Measurements from ENCODE around the gene RCOR2.
A peak's percentile ranks its signal among the peaks of the same experiment; 100 is the strongest.
"Not testable (repeated sequence)": the region's sequence is repeated elsewhere in the genome, so short reads cannot be mapped to it uniquely, and the experiment has no call there.

The RCOR2 gene

DNA sequence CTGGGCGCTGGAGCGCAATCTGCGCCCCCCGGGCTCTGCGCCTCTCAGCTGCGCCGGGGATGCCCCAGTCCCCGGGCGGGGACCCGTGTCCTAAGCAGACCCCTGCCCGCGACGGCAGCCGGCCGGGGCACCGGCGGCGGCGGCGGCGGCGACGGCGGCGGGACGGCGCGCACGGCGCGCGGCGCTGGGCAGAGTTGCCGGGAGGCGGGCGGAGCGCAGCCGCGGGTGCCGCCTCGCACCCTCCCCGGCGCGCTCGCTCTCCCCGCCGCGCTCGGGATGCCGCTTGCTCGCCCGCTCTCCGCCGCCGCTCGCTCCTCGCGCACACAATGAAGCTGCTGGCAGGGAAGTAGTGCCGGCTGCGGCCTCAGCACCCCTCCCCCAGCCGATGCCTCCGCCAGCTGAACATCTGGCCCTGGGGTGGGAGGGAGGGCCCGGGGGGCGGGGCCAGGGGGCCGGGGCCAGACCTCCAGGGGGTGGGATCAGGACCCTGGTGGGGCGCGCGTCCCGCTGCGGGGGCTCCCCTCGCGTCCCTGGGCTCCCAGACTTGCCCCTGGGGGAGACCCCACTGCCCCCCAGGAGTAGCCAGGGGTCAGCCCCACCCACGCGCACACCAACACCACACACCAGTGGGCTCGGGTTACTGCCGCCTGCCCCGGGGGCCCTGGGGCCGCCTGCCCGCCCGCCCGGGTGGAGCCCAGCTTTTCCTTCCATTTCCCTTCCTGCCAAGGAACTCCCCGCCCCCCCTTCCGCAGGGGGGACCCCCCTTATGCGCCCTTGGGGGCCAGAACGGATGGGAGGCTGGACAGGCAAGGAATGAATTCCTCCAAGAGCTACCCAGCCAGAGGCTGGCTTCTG, at the start of gene RCOR2:
Gene RCOR2, minus strand, starts transcription at position 328 of the 855 bp plus-strand sequence. CDS start 708 bp downstream, outside the sequence.
- Histone ChIP-seq H3K27me3 (ENCODE audit: low read depth) (no peaks in the 10 kb centered on the region), H3K9me3 (no peaks in the 10 kb centered on the region), H3K4me3 (peak within 1 kb of the TSS; percentile 52), H3K4me1 (peaks cover 26% of the 10 kb centered on the region), H3K36me3 (replicated peaks) (peaks cover 17% of the 10 kb centered on the region)
- DNase-seq (ENCODE audit: low spot score in 2 of 2), result peak; percentile 78 to 93
- in situ Hi-C loops (cut with MboI; ENCODE audit: low sequenced_read_pairs), result no loop called here

DNA sequence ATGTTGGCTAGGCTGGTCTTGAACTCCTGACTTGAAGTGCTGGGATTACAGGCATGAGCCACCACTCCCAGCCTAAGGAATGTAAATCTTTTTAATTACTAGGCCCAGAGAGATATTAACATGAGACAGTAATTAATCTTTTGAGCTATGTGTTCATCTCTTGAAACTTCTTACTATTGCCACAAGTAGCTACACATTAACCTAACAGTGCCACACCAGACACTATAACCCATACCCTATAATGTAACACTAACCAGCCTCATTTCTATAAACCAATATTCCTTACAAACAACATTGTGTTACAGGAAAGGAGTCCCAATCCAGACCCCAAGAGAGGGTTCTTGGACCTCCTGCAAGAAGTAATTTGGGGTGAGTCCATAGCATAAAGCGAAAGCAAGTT, 49.5 kb upstream of the RCOR2 start:
- no peak for DNase-seq (ENCODE audit: low spot score in 2 of 2)
- Histone ChIP-seq H3K4me1 (no peaks in the 10 kb centered on the region), H3K9me3 (no peaks in the 10 kb centered on the region), H3K36me3 (replicated peaks) (no peaks in the 10 kb centered on the region), H3K4me3 (no peak overlapping the region), H3K27me3 (ENCODE audit: low read depth) (no peaks in the 10 kb centered on the region)
- in situ Hi-C loops (cut with MboI; ENCODE audit: low sequenced_read_pairs), result no loop called here

DNA sequence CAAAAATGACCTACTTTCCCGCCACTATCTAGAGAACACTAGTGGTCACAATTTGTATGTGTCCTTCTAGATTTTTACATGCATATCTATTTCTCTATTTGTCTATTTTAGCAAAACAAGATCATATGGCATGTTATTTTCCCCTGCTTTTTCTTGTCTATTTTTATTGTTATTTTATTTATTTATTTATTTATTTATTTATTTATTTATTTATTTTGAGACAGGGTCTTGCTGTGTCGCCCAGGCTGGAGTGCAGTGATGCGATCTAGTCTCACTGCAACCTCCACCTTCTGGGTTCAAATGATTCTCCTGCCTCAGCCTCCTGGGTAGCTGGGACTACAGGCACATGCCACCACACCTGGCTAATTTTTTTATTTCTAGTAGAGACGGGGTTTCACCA, 46.9 kb upstream of the RCOR2 start:
- H3K36me3 ChIP-seq (replicated peaks); H3K4me3 ChIP-seq; H3K4me1 ChIP-seq; H3K27me3 ChIP-seq (ENCODE audit: low read depth); in situ Hi-C loops (cut with MboI; ENCODE audit: low sequenced_read_pairs); H3K9me3 ChIP-seq; DNase-seq (ENCODE audit: low spot score in 2 of 2): not testable (repeated sequence)

DNA sequence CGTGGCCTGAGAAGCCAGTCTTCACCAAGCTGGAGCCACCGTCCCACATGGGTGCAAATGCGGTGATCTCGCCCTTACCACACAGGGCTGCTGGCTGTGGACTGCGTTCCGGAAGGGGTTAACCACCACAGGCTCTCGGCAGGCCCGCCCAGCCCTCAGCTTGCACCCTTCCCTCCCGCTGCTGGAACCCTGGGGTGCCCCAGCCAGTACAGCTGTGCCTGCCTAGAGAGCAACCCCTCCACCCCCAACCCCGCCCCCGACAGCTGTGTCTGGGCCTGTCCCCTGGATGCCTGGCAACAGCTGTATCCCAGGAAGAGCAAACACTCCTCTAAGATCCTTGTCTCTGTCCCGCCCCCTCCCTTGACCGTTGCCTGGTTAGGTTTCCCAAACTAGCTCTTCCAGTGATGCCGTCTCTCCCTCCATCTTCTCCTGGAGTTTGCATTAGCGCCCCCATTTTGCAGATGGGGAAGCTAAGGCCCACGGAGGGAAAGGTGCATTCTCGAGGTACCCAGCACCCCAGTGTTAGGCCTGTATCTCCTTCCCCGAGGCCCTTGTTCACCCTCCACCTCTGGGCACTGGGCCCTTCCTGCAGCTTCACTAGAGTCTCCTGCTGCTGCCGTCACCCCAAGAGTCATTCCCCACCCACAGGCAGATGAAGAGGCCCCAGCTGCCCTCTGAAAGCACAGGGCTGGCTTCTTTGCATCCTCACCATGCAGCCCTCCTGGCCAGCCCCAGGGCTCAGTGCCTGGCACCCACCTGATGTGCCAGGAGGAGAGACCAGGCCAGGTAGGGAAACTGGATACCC, 44.8 kb upstream of the RCOR2 start:
- no peaks in the 10 kb centered on the region for H3K27me3 ChIP-seq (ENCODE audit: low read depth)
- DNase-seq (ENCODE audit: low spot score in 2 of 2), result no peak
- no peak overlapping the region for H3K4me3 ChIP-seq
- H3K4me1 ChIP-seq, result no peaks in the 10 kb centered on the region
- no peaks in the 10 kb centered on the region for H3K9me3 ChIP-seq
- in situ Hi-C loops (cut with MboI; ENCODE audit: low sequenced_read_pairs), result no loop called here
- peaks cover 5% of the 10 kb centered on the region; the same call in 1 of the 2 replicates for H3K36me3 ChIP-seq (replicated peaks)

DNA sequence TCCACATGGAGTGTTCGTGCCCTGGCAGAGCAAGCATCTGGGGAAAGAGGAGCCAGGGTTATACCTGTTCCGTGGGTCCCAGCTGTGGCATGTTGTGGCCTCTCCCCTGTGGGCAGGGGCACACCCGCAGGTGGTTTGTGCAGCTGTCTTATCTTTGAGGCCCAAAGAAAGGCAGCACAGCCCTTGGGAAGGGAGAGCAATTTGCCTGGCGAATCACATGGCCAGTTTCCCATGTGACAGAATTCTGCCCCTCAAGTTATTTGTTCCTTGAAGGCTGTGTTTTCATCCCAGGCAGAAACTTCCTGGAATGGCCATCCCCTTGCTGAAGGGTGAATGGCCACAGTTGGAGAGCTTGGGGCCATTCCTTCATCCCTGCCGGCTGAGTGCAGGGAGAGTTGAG, 41.0 kb upstream of the RCOR2 start:
- H3K4me1 ChIP-seq, result no peaks in the 10 kb centered on the region
- H3K4me3 ChIP-seq, result no peak overlapping the region
- in situ Hi-C loops (cut with MboI; ENCODE audit: low sequenced_read_pairs), result no loop called here
- H3K27me3 ChIP-seq (ENCODE audit: low read depth), result no peaks in the 10 kb centered on the region
- H3K9me3 ChIP-seq, result no peaks in the 10 kb centered on the region
- DNase-seq (ENCODE audit: low spot score in 2 of 2), result no peak
- H3K36me3 ChIP-seq (replicated peaks), result peaks cover 39% of the 10 kb centered on the region

DNA sequence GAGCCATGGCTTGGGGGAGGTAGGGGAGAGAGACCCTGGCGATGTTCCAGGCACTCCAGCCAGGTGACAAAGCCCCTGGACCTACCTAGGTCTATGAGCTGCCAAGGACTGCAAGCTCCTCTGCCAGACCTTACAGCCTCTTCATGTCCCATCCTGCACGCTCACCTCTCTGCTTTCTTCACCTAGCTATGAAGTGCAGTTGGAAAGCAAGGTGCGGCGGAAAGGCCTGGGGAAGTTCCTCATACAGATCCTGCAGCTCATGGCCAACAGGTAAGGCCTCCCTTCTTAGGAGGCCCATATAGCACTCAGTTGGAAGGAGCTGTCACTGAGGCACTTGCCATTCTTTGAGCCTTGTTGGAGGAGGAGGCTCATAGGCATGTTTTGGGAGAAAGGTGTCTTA, 35.6 kb upstream of the RCOR2 start:
- H3K4me1 ChIP-seq, result no peaks in the 10 kb centered on the region
- no peak overlapping the region for H3K4me3 ChIP-seq
- in situ Hi-C loops (cut with MboI; ENCODE audit: low sequenced_read_pairs), result no loop called here
- H3K36me3 ChIP-seq (replicated peaks), result peaks cover 60% of the 10 kb centered on the region
- no peaks in the 10 kb centered on the region for H3K27me3 ChIP-seq (ENCODE audit: low read depth)
- no peaks in the 10 kb centered on the region for H3K9me3 ChIP-seq
- DNase-seq (ENCODE audit: low spot score in 2 of 2), result no peak

DNA sequence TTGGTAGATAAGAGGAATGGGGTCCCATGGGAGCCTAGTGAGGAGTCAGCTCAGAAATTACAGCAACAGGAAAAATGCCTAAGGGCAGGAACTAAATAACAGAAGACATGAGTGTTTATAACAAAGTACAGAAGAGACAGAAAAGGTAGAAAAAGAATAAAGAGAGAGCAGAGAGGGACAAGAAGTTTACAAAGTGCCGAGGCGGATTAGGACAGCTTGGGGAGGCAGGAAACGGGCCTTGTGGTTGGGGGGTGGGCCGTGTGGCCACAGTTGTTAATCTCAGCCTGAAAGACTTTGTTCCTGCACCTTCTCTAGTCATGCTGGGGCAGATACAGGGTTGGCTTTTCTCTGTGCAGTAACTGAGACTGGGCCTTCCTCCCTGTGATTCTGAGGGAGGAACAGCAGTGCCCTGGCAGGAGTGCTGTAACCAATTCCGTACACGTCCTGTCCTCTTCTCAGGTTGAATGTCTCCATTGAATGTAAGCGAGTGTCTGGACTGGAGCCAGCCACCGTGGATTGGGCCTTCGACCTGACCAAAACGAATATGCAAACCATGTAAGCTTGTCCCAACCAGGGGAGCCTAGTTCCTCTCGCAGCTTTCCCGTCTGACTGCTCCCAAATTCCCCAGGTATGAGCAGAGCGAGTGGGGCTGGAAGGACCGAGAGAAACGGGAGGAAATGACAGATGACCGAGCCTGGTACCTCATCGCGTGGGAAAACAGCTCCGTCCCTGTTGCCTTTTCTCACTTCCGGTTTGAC, 35.0 kb upstream of the RCOR2 start:
- DNase-seq (ENCODE audit: low spot score in 2 of 2), result peak in 1 of 2 experiments; percentile 35
- in situ Hi-C loops (cut with MboI; ENCODE audit: low sequenced_read_pairs), result no loop called here
- Histone ChIP-seq H3K4me3 (no peak overlapping the region), H3K36me3 (replicated peaks) (peaks cover 61% of the 10 kb centered on the region), H3K9me3 (no peaks in the 10 kb centered on the region), H3K27me3 (ENCODE audit: low read depth) (no peaks in the 10 kb centered on the region), H3K4me1 (no peaks in the 10 kb centered on the region)

DNA sequence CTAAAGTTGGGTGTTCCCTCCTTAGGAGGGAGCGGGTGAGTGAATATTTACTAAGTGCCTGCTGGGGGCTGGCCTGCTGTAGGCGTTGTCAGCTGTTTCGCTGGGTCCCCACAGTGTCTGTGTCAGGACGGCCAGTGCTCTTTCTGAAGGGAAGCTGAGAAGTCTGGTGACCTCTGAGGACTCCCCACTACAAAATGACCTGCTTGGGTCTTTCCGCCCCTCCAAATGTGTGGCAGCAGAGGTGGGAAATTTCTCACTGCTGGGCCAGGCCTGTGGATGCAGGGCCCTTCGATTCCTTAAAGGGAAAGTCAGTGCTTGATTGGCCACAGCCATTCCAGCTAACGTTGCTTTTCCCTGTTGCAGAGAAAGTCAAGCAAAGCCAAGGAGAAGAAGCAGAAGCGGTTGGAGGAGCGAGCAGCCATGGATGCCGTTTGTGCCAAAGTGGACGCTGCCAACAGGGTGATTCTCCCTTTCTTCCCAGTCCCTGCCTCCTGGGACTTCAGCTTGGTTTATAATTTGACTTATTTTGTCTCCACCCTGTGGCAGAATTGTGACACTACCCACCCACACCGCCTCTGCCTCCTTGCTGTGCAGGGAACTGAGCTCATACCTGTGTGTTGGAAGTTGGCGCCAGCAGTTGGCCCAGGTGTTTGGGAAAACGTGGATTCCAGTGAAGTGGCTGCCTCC, 28.7 kb upstream of the RCOR2 start:
- H3K27me3 ChIP-seq (ENCODE audit: low read depth), result no peaks in the 10 kb centered on the region
- peak; percentile 50 to 76 for DNase-seq (ENCODE audit: low spot score in 2 of 2)
- H3K4me3 ChIP-seq, result no peak overlapping the region
- H3K9me3 ChIP-seq, result no peaks in the 10 kb centered on the region
- H3K36me3 ChIP-seq (replicated peaks), result peaks cover 37% of the 10 kb centered on the region
- no peaks in the 10 kb centered on the region for H3K4me1 ChIP-seq
- in situ Hi-C loops (cut with MboI; ENCODE audit: low sequenced_read_pairs), result loop anchor here (5.0 kb wide), 1 partner anchor 108 kb away; the partner anchor contains the start of gene MARK2

DNA sequence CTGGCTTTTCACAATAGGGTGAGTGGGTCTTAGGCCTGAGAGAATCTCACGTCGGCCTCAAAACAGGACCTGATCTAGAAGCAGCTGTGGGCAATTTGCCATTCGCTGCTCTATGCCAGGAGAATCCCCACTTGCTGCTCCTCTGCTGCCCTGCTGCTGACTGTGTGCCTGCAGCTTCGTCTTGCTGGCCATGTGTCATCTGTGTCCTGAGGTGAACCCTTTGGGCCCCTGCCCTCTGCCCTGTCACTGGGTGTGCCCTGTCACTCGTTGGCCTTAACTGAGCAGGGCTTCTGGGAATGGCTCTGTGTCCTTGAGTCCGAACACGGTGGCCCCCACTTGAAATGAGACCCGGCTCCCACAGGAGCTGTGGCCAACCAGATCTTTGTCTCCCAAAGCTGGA, 28.0 kb upstream of the RCOR2 start:
- H3K4me1 ChIP-seq, result no peaks in the 10 kb centered on the region
- no peak for DNase-seq (ENCODE audit: low spot score in 2 of 2)
- H3K27me3 ChIP-seq (ENCODE audit: low read depth), result no peaks in the 10 kb centered on the region
- no peak overlapping the region for H3K4me3 ChIP-seq
- in situ Hi-C loops (cut with MboI; ENCODE audit: low sequenced_read_pairs), result loop anchor here (5.0 kb wide), 1 partner anchor 108 kb away; the partner anchor contains the start of gene MARK2
- H3K9me3 ChIP-seq, result no peaks in the 10 kb centered on the region
- peaks cover 34% of the 10 kb centered on the region for H3K36me3 ChIP-seq (replicated peaks)

DNA sequence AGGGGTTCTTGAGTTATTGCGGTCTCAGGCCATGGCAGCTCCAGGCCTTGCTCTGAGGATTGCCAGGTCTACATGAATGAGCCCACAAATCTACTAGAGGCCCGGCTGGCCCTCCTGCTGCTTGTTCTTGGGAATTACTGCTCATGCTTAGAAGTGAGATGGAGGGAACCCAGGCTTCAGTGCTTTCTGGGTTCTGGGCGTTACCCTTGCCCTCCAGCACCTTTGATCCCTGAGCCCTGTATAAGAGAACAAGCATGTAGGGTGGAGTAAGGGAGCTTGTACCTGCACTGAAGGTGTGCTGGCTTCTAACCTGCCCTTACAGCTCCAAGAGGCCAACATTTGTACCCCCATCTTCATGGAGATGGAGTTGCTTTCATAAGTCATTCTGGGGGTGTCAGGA, 25.8 kb upstream of the RCOR2 start:
- H3K4me1 ChIP-seq, result peaks cover 3% of the 10 kb centered on the region; the same call in 1 of the 2 replicates
- no peaks in the 10 kb centered on the region for H3K9me3 ChIP-seq
- DNase-seq (ENCODE audit: low spot score in 2 of 2), result no peak
- in situ Hi-C loops (cut with MboI; ENCODE audit: low sequenced_read_pairs), result no loop called here
- no peak overlapping the region for H3K4me3 ChIP-seq
- no peaks in the 10 kb centered on the region for H3K27me3 ChIP-seq (ENCODE audit: low read depth)
- H3K36me3 ChIP-seq (replicated peaks), result peaks cover 26% of the 10 kb centered on the region

DNA sequence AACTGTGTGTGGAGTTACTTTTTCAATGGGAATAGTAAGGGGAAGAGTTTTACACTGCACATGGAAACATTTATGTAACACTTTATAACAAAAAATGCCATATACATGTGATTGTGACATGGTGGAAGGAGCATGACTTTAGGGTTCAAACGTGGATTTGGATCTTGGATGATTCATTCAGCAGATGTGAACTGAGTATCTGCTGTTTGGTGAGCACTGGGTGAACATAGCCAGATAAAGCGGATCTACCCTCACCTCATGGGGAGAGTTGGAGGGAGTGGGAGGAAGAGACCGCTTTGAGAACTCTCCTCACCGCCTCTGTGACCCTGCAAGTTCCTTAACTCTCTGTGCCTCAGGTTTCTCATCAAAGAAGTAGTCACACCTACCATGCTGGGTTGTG, 24.9 kb upstream of the RCOR2 start:
- H3K4me3 ChIP-seq, result no peak overlapping the region
- no peaks in the 10 kb centered on the region for H3K27me3 ChIP-seq (ENCODE audit: low read depth)
- no peaks in the 10 kb centered on the region for H3K9me3 ChIP-seq
- in situ Hi-C loops (cut with MboI; ENCODE audit: low sequenced_read_pairs), result no loop called here
- no peak for DNase-seq (ENCODE audit: low spot score in 2 of 2)
- peaks cover 20% of the 10 kb centered on the region for H3K36me3 ChIP-seq (replicated peaks)
- peaks cover 3% of the 10 kb centered on the region; the same call in 1 of the 2 replicates for H3K4me1 ChIP-seq

DNA sequence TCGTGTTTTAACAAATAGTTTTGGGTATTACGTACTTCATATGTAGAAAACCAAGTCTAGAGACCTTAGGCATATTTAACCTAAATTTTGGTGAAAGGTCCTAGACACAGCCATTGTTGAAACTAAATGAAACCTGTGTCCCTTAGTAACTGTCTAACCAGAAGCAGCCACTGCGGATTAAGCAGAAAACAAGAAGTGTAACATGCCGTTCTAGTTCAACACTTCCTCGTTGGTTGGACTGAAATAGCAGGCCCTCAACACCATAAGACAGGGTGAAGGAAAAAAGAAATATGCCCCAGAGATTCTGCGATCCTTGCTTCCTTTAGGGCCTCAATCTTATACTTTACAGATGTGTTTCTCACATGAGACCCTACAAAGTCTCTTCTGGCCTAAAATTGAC, 23.8 kb upstream of the RCOR2 start:
- Histone ChIP-seq H3K36me3 (replicated peaks) (peaks cover 9% of the 10 kb centered on the region; the same call in 1 of the 2 replicates), H3K27me3 (ENCODE audit: low read depth) (no peaks in the 10 kb centered on the region), H3K4me1 (peaks cover 3% of the 10 kb centered on the region; the same call in 1 of the 2 replicates), H3K4me3 (no peak overlapping the region), H3K9me3 (no peaks in the 10 kb centered on the region)
- DNase-seq (ENCODE audit: low spot score in 2 of 2), result no peak
- in situ Hi-C loops (cut with MboI; ENCODE audit: low sequenced_read_pairs), result no loop called here

DNA sequence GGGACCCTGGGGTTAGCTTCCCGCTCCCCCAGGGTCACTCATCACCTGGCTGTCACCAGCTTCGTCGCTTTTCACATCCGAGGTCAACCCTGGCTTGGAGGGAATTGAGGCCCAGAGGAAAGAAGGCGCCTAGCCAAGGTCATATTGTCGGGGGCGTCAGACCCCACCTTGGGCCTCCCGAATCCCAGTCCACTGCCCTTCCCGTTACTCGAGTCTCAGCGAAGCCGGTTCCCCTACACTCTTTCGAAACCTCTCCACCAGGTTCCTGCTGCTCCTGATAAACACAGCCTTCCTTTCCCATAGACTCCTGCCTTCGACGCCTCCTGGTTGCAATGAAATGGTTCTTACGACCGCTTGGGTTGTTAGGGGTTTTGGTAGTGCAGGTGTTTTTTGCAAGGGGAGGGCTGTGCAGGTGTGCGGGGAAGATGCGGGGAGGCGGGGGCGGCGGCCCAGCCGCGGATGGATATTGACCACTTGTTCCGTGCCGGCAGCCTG, 22.5 kb upstream of the RCOR2 start:
- Histone ChIP-seq H3K4me1 (peaks cover 3% of the 10 kb centered on the region; the same call in 1 of the 2 replicates), H3K9me3 (no peaks in the 10 kb centered on the region), H3K4me3 (peak overlapping the region; percentile 79), H3K27me3 (ENCODE audit: low read depth) (no peaks in the 10 kb centered on the region), H3K36me3 (replicated peaks) (0 out of 2 replicates have a peak, but pooled peaks cover 9% of the 10 kb centered on the region)
- in situ Hi-C loops (cut with MboI; ENCODE audit: low sequenced_read_pairs), result no loop called here
- peak in 1 of 2 experiments; percentile 33 for DNase-seq (ENCODE audit: low spot score in 2 of 2)

Data from HAP-1 (cell line).